ENCODE data around the gene CNTROB. TPM values are rescaled to one million over a fixed set of nuclear protein-coding genes. Genes with fewer than 3 reads are reported as not detected.

Gene CNTROB
- total RNA-seq, 4 donors from 2014 or later = 7.1 to 58.5 (median 26.1) TPM

GRCh38 chr17:7997186-7997585, 65.2 kb downstream of the CNTROB start:
- TF ChIP-seq, protein P1, sequence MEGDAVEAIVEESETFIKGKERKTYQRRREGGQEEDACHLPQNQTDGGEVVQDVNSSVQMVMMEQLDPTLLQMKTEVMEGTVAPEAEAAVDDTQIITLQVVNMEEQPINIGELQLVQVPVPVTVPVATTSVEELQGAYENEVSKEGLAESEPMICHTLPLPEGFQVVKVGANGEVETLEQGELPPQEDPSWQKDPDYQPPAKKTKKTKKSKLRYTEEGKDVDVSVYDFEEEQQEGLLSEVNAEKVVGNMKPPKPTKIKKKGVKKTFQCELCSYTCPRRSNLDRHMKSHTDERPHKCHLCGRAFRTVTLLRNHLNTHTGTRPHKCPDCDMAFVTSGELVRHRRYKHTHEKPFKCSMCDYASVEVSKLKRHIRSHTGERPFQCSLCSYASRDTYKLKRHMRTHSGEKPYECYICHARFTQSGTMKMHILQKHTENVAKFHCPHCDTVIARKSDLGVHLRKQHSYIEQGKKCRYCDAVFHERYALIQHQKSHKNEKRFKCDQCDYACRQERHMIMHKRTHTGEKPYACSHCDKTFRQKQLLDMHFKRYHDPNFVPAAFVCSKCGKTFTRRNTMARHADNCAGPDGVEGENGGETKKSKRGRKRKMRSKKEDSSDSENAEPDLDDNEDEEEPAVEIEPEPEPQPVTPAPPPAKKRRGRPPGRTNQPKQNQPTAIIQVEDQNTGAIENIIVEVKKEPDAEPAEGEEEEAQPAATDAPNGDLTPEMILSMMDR (IDR thresholded peaks at IDR 0.05) = peak in 2 of 4 experiments; percentile 20 to 24
- TF ChIP-seq POLR2A (IDR thresholded peaks at IDR 0.05) = no peak
- Histone ChIP-seq H3K27me3 (peaks cover 0 to 18% of the 10 kb centered on the region in 2 donors), H3K27ac (no peak overlapping the region), H3K9me3 (no peaks in the 10 kb centered on the region), H3K36me3 (no peaks in the 10 kb centered on the region), H3K4me1 (no peaks in the 10 kb centered on the region), H3K4me3 (no peak overlapping the region)
- intact Hi-C loops (cut with DNase I; ENCODE audit: low total_unique reads) = no loop called here
- no peak for DNase-seq

Small RNAs within 50 kb of the gene (small RNA-seq; reads per million reads assigned to genes)
- gene SCARNA21 = 70.1 reads per million, percentile 93 among the genes with 10 or more reads in this experiment

Other genes starting within 250 kb of the CNTROB start
- 10 to 100 TPM in 3 of 4 donors, 1 to 10 TPM in 1; 5.9 to 58.3 (median 30.7) TPM for gene TP53, start 244.7 kb upstream of the CNTROB start, total RNA-seq
- 1 to 10 TPM; 1.0 to 8.8 (median 6.2) TPM for gene WRAP53, start 243.7 kb upstream of the CNTROB start, total RNA-seq
- 10 to 100 TPM in 2 of 4 donors, under 1 TPM in 2; 0.26 to 13.1 (median 5.6) TPM for gene EFNB3, start 227.0 kb upstream of the CNTROB start, total RNA-seq
- 1 to 10 TPM in 1 of 4 donors, under 1 TPM in 3; under 0.01 to 1.4 (median 0.48) TPM for gene DNAH2, start 214.5 kb upstream of the CNTROB start, total RNA-seq
- 10 to 100 TPM in 1 of 4 donors, 1 to 10 TPM in 3; 2.6 to 47.9 (median 4.4) TPM for gene KDM6B, start 98.0 kb upstream of the CNTROB start, total RNA-seq
- gene TMEM88, start 77.1 kb upstream of the CNTROB start, total RNA-seq = 10 to 100 TPM in 3 of 4 donors, 1 to 10 TPM in 1; 7.3 to 68.1 (median 28.1) TPM
- gene NAA38, start 74.6 kb upstream of the CNTROB start, total RNA-seq = 10 to 100 TPM in 3 of 4 donors, 1 to 10 TPM in 1; 3.6 to 94.7 (median 48.1) TPM
- gene CYB5D1, start 74.2 kb upstream of the CNTROB start, total RNA-seq = 10 to 100 TPM in 3 of 4 donors, 1 to 10 TPM in 1; 3.1 to 17.6 (median 16.2) TPM
- 100 to 1,000 TPM in 3 of 4 donors, 10 to 100 TPM in 1; 81.0 to 165 (median 133) TPM for gene CHD3, start 43.4 kb upstream of the CNTROB start, total RNA-seq
- gene RNF227, start 15.9 kb upstream of the CNTROB start, total RNA-seq = 1 to 10 TPM in 3 of 4 donors, under 1 TPM in 1; under 0.01 to 9.8 (median 5.3) TPM
- gene KCNAB3, start 2.4 kb upstream of the CNTROB start, total RNA-seq = 10 to 100 TPM in 2 of 4 donors, 1 to 10 TPM in 1, not detected in 1; 3.4 to 32.7 (median 19.5) TPM
- 10 to 100 TPM; 24.1 to 67.5 (median 27.8) TPM for gene TRAPPC1, start 260 bp upstream of the CNTROB start, total RNA-seq
- under 1 TPM in 1 of 4 donors, not detected in 3; 0.14 TPM for gene GUCY2D, start 70.4 kb downstream of the CNTROB start, total RNA-seq
- 1 to 10 TPM in 1 of 4 donors, under 1 TPM in 2, not detected in 1; 0.14 to 1.5 (median 0.24) TPM for gene ALOX15B, start 106.9 kb downstream of the CNTROB start, total RNA-seq
- not detected for gene ALOX12B, start 155.5 kb downstream of the CNTROB start, total RNA-seq
- gene ALOXE3, start 186.3 kb downstream of the CNTROB start, total RNA-seq = under 1 TPM in 1 of 4 donors, not detected in 3; 0.26 TPM
- gene HES7, start 191.9 kb downstream of the CNTROB start, total RNA-seq = under 1 TPM in 1 of 4 donors, not detected in 3; 0.61 TPM
- 100 to 1,000 TPM in 3 of 4 donors, 10 to 100 TPM in 1; 20.0 to 396 (median 163) TPM for gene PER1, start 220.2 kb downstream of the CNTROB start, total RNA-seq
- gene VAMP2, start 230.7 kb downstream of the CNTROB start, total RNA-seq = 100 to 1,000 TPM in 1 of 4 donors, 10 to 100 TPM in 2, 1 to 10 TPM in 1; 6.7 to 150 (median 14.1) TPM
- 10 to 100 TPM in 3 of 4 donors, under 1 TPM in 1; 0.77 to 42.6 (median 25.1) TPM for gene TMEM107, start 244.2 kb downstream of the CNTROB start, total RNA-seq